Activated naive CD4-positive, alpha-beta T cell (primary cell): ENCODE results near the gene DSCAML1.

Source experiments
- DNase-seq, 4 experiments: peaks; one replicate each; lab custom pipeline; 2025; lab: John Stamatoyannopoulos, UW

The DSCAML1 gene

DNA sequence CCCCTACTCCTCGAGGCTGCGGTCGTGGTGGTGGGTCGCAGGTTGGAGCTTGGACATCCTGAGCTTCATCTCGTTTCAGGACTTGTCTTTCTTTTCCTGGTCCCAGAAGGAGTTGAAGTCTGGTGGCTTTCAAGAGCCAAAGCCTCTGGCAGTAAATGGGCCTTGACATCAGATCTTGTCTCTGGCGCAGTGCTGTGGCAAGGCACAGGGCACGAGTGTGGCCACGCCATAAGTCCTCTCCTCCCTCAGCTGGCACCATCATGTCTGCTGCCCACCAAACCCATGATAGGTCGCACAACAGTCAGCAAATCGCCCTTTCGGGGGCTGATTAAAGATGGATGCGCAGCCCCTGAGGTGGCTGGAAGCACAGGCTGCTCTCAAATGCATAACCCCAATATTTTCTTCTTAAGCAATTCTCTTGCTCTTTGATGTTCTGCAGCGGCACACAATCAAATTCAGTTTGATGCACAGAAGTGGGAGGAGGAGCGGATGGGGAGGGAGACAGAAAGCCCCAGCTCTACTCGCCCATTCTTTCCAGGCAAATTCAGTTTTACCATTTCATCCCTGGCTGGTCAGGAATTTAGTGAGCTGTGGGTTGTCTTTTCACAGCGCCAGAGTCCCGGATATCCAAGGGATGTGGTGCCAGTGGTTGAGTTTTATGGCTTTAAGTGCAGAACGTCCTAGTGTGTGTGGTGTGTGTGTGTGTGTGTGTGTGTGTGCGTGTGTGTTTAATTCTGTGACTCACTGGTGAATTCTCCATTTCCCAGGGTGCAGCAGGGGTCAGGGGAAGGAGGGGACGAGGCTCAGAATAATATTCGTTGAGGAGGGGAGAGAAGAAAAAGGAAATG, 162.0 kb downstream of the DSCAML1 start:
- DNase-seq = no peak

DNA sequence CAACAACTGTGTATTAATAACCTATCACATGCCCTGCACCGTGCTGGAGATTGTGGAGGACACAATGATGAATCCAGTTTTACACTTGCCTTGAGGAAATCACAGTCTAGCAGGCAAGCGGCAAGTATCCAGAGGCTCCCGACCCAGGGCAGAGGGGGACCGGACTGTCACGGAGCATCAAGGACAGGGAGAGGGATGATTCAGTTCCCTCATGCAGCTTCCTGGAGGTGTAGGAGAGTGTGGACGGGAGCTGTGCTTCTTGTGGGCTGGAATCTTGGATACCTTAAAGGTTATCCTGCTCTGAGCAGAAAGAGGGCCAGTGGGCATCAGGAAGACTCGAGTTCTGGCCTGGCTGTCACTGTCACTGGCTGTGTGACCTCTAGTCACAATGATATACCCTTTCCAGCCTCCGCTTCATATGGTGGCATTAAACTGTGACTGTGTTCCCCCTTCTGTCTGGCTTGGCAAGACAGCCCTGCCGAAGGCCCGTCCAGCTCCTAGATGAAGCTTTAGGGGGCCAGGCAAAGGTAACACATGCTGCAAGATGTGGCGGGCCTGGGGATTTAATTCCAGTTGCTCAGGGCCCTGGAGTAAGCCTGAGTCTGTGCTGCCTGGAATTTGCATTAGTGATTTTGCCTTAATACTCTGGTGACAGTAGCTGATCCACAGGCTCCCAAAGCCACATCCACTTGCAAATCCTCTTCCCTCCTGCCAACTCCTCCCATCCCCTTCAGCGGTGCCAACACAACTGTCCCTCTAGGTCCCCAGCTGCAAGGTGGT, 162.8 kb downstream of the DSCAML1 start:
- DNase-seq = no peak

DNA sequence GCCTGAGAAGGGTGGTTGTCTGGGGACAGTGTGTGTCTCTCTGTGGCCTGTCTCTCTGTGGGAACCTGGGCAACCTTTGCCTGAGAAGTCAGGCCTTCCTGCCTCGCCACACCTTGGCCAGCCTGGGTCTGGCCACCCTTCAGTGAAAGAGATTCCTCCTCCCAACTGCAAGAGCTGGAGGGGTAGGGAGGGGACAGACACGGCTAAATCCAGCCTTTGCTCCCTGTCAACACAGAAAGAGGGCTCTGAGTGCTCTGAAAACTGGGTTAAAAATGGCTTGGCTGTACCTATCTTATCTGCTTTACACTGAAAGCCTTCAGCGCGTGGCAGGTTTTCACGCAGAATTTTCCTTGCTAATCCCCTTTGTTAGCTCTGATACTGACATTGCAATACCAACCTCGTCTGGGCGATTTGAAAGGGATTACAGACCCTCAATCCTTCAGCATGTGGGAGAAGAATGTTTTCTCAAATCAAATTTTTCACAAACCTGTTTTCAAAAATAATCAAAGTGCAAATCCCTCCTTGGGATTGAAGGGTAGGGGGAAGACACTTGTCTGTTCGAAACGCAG, 163.7 kb downstream of the DSCAML1 start:
- no peak for DNase-seq

DNA sequence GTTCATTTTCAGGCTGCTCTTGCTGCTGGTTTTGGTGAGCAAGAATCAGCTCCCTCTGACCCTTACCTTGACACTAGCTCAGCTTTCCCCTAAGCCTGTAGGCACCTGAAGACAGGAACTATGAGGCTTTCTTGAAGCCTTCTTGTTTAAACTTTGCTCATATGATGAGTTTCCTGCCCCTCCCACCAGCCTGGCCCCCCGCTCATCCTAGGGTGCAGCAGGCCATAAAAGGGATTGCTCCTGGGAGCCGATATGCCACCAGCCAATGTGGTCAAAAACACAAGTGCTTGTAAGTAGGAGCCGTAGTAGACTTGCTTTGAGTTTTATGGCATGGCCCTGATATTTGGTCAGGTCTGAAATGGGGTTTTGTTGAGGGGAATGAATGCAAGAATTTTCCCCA, 164.7 kb downstream of the DSCAML1 start:
- no peak for DNase-seq

DNA sequence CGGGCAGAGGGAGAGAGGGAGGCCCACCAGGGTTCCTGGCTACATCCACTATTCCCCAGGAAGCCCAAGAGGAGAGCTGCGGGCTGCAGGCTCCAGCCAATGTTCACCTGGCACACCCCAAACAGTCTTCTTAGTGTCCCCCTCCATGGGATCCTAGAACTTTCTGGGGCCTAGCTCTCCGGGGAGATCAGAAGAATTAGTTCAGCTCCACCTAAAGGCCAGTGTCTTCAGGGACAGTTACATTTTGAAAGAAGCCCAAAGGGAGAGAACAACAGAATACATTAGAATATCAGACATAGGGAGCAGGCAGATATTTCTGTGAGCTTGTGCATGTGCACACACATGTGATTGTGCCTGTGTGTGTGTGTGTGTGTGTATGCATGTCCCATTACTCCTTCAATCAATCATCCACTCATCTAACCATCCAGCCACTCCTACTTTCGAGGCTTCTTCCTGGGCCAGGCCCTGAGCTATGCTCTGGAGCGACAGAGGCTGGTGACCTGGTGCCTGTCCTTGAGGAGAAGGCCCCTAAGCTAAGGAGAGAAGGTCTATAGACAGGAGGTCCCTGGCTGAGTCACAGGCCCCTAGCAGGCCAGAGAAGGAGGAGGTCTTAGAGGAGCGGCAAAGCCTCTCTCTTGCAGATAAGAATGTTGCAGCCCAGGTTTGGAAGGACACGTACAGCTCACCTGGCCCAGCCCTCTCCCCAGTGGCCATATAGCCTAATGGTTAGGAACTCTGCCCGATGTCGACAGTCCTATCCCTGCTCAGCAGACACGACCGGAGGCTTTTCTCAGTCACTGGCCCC, 165.5 kb downstream of the DSCAML1 start:
- DNase-seq = no peak

DNA sequence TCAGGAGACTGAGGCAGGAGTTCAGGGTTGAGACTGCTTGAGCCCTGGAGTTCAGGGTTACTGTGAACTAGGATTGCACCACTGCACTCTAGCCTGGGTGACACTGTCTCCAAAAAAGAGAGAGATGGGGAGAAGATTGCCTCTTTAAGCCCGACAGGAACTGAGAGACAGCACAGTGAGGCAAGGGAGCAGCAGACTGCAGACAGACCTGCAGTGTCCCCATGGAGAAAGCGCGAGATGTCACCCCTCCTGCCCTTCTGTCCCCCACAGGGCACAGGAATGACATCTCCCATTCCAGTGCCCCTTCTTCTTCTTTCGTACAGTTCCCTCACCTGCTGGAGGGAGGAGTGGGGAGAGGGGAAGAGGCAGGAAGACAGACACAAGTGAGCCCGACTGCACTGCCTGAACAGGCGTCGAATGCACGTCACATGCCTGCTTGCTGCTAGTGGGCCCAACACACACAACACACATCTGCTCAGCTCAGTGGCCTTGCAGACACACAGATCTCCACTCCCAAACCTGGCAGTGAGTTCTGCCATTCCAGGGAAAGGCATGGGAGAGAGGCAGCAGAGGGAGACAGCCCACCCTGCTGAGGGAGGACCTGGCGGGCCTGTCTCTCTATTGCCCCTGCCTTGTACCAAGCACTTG, 167.0 kb downstream of the DSCAML1 start:
- no peak for DNase-seq

DNA sequence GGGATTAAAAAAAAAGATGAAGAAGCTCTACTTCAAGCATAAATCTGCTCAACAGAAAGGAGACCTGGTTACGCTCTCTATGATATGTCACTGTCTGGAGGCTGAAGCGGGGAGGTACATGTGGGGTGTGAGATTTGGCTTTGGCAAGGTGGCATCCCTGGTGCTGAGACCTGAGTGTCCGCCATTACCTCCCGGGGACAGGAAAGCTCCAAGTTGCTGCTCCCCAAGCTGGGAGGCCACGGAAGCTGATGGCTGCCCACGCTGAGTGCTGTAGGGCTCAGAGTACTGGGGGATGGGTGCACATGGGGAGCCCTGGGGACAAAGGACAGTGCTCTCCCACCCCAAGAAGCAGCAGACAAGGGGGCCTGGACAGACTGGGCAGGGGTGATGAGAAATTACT, 167.9 kb downstream of the DSCAML1 start:
- DNase-seq = no peak

DNA sequence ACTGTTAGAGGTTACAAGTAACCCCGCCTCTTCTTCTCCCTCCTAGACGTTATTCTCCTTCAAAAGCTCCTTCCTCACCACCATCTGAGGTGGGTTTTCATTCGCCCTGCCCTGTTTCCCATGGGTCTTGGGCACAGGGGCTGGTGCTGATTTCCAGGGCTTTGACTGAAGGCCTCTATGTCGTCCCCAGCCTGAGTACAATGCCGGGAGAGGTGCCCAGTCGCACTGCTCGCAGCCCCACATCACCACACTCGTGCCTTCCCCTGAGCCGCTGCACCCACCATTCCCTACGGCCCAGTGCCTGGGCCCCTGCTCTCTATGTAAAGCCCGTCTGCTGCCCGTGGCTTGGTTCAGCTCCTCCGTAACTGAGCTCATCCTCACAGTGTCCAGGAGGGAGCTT, 169.8 kb downstream of the DSCAML1 start:
- no peak for DNase-seq

DNA sequence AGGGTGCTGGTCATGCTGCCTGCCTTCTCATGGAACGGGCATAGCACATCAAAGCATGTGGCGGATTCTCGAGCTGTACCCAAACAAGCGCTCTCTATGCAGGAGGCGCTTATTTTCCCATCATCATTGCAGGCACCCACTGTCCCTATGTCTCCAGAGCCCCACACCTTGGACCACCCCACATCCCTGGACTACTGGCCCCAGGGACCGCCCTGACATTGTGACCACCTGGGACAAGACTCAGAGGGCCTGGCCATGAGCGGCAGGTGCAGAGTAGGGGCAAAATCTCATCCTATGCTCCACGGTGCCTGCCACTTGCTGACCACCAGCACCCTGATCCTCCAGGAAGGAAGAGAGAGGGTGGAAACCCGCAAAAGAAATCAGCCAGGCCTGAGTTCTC, 170.4 kb downstream of the DSCAML1 start:
- no peak for DNase-seq

DNA sequence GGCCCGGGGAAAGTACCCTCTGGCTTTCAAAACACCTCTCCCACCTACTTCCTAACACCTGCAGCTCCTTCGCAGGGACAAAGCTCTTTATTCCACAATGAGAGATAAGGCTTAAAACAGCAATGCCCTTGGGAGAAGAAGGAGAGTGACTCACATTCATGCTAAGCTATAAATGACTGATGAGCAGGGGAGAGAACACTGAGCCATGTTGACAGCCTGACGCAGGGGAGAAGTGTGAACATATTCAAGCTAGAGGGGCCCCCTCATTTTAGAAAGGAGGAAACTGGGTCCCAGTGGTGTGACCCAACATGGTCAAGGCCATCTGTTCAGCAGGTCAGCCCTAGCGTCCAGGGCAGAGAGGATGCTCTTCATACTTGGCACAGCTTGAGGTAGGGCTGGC, 171.8 kb downstream of the DSCAML1 start:
- no peak for DNase-seq

DNA sequence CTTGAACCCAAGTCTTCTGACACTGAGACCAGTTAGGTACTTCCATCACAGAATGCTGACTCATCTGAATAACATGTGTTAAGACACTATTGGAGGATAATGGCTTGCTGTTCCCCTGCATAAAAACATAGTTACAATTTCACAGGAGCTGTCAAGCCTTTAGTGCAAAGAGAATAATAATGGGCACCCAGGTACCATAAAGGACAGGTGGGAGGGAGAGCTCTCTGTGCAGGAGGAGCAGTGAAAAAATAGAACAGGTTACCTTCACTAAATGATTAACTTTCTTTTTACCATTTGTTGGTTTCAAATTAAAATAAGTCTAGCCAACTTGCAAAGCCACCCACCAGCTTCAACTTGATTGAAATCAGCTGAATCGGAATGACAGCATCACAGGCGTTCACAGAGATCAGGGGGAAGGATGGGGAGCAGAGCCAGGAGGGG, 173.2 kb downstream of the DSCAML1 start:
- DNase-seq = no peak

DNA sequence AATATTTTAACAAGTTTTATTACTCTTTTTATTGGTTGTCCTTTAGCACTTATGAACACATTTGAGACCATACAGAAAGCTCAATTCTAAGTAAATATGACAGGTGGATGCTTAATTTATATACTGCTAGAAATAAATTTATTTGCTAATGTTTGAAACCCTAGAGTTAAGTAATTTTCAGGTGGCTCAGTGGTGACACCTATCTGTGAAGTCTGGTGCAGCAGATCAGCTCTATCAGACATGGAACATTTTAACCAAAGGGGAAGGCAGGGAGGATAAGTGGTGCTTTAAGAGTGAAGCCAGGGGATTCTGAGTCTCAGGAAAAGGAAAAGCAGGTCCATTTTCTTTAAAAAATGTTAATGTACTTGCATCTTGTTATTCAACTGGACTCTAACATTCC, 175.8 kb downstream of the DSCAML1 start:
- DNase-seq = no peak

DNA sequence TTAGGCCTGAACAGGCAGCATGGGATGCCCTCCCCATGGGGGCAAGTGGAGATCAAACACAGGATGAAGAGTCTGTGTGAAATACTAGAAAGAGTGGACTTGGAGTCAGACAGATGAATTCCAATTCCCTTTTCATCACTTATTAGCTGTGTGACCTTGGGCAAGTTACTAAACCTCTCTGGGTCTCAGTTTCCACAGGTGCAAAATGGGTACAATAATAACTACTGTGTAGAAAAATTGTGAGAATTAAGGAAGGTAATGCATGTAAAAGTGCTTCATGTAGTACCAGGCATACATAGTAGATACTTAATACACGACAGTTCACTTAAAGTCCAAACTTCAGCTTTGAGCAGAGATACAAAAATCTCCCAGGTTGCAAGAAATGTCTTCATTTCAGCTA, 176.4 kb downstream of the DSCAML1 start:
- DNase-seq = no peak

DNA sequence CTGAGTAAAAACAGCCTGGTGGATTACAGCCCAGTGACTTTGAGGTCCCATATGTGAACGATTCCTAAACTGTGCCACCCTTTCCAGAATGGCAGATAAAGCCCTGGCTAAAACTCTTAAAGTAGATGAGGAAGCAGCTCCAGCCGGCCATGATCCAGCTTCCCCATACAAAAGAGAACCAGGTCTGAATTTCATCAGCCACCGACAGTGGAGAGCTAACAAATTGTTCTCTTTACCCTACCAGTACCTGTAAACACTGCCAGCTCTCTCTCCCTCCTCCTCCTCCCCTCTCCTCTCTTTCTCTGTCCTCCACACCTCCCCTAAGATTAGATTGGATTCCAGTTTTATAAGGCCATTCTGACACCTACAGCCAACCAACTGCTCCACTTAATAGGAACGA, 176.9 kb downstream of the DSCAML1 start:
- DNase-seq = no peak

DNA sequence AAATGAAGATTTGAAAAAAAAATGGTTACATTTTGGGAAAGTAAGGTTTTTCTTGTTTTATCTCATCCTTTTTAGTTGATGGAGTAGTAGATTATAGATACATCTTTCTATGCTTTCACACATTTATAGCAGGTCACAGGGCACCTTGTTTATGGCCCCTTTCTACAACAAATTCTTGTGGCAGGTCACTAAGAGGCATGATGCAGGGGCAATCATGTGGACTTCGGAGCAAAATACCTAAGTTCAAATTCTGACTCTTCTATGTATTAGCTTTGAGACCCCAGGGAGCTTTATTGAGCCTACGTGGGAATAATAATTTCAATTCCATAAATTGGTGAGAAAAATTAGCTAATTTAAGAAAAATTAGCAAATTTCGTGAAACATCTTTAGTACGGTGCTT, 177.4 kb downstream of the DSCAML1 start:
- DNase-seq = no peak

DNA sequence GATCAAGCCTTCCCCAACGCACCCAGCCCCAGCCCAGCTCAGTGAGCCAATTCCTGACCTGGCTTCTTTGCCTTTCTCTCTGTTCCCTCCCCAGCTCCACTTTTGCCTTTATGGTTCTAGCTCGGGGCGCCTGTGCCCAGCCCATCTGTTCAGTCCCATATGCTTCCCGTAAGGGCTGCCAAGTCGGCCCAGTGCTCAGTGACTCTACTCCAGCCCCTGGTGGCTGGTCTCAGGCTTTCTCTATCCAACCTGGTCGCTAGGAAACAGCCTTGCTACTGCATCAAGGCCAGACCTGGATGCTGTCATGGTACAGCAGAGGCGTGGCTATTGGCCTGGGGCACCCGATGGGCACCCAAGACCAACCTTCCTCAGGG, 178.0 kb downstream of the DSCAML1 start:
- no peak for DNase-seq

DNA sequence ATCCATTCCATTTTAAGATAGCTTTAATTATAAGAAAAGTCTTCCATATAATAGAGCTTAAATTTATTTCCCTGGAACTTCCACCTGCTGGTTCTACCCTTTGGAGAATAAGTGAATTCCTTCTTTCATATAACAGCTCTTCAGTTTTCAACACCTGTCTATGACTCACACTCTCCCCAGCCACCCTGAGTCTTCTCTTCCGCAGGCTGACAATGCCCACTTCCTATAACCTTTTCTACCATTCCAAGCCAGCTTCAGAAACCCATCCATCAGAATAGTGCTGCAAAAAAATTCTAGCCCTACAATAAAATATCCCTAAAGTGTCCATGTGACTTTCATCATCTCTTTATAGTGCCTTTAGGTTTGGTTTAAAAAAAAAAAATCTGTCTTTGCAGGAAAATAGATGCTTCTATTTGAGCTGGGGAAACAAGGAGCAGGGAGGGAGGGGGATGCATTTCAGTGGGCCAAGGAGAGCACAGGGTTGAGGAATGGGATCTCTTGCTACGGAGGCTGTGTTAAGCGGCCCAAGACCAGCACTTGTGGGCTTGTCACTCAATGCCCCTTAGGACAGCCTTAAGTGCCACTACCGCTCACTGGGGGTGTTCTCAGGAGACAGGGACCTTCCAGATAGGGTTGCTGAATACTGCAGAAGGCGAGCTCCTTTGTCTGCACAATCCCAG, 178.6 kb downstream of the DSCAML1 start:
- no peak for DNase-seq

DNA sequence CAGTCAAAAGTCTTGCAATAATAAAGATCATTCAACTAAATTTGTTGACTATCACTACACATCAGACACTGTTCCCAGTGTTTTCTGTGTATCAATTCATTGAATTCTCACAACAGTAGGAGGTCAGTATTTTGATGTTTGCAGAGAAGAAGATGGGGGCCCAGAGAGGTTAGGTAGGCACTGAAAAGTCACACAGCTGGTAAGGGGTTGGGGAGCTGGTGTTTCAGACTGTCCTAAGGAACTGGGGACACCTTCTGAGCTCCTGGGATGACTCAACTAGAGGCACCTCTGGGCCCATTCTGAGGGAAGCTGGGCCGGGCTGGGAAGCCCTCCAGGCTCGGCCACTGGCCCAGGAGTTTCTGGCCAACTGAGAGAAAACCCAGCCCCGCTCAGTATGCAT, 180.0 kb downstream of the DSCAML1 start:
- no peak for DNase-seq

DNA sequence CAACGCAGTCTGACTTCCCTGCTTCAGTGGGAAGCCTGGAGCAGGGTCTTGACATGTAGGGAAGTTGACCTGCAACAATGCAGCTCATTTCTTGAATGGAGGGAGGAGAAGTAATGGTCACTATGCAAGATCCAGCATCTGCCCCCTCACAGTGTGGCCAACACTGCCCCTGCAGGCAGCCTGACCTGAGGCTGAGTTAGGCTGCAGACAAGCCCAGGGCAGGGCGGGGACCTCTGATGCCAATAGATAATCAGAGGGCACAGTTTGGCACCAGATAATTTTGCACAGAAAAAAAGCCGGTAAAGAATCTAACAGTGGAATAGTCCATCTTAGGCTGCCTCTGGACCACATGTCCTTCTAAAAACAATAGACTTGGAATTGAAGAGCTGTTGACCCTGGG, 182.3 kb downstream of the DSCAML1 start:
- no peak for DNase-seq

DNA sequence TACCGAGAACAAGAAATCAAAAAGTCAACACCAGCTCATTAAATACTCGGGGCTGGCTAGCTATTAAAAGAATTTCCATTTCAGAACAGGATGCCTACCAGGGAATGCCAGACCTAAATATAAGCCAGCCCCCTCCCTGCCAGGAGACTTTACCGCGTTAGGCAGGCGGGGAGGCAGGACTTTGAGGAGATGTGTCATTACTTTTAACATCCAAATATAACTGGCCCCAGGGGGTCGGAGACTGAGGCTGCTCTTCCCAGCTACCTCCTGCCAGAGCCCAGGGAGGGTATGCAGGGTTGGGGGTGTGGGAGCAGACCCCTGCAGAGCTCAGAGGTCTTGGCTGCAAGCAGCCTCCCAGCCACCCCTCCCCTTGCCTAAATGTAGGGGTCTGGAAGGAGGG, 183.5 kb downstream of the DSCAML1 start:
- DNase-seq = no peak

DNA sequence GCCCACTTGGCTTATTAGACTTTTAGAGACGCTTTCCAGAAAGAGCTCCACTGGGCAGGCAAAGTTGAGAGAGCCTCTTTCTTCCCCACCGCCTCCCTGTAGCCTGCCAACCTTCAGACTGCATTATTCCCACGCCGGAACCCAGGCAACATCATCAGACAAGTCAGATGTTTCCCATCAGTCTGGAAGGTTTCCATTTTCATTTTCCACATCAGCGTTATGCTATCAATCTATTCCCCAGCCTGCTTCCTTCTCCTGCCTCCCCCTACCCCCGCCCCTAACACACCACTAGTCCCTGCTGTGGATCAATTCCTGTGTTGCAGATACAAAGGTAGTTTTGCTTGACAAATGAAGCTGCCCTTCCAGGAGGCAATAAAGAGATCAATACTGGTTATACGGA, 184.8 kb downstream of the DSCAML1 start:
- no peak for DNase-seq
